IPS-18a (cell line): Measurements from ENCODE around the gene PDE4D.
A peak's percentile ranks its signal among the peaks of the same experiment; 100 is the strongest.

Source experiments
- H3K27ac ChIP-seq: one replicate; pipeline ENCODE4 v1.5.1; 2013; ENCODE audit warnings: low read length
- H3K27me3 ChIP-seq: one replicate; pipeline ENCODE4 v1.6.1; 2013; ENCODE audit warnings: mild to moderate bottlenecking, low read length; ENCODE audit not compliant: control insufficient read depth, insufficient read depth
- H3K36me3 ChIP-seq: one replicate; pipeline ENCODE4 v1.6.1; 2013; ENCODE audit warnings: low read depth, low read length; ENCODE audit not compliant: control insufficient read depth
- H3K4me1 ChIP-seq: one replicate; pipeline ENCODE4 v1.6.1; 2013; ENCODE audit warnings: low read depth, low read length; ENCODE audit not compliant: control insufficient read depth
- H3K4me3 ChIP-seq: one replicate; pipeline ENCODE4 v1.5.1; 2013; ENCODE audit warnings: low read length
- H3K9ac ChIP-seq: one replicate; pipeline ENCODE4 v1.6.1; 2013; ENCODE audit warnings: mild to moderate bottlenecking, low read length, moderate library complexity
- H3K9me3 ChIP-seq: one replicate; pipeline ENCODE4 v1.6.1; 2013; ENCODE audit warnings: low read depth, low read length; ENCODE audit not compliant: control insufficient read depth

PDE4D gene

GRCh38 chr5:59282726-59283125 lies 610.8 kb downstream of the PDE4D start:
- no peaks in the 10 kb centered on the region for H3K36me3 ChIP-seq
- no peak overlapping the region for H3K9ac ChIP-seq
- H3K4me3 ChIP-seq = no peak overlapping the region
- H3K9me3 ChIP-seq = no peaks in the 10 kb centered on the region
- no peak overlapping the region for H3K27ac ChIP-seq
- no peaks in the 10 kb centered on the region for H3K4me1 ChIP-seq
- H3K27me3 ChIP-seq = no peaks in the 10 kb centered on the region

- no peaks in the 10 kb centered on the region for H3K36me3 ChIP-seq
- no peak overlapping the region for H3K9ac ChIP-seq
- no peaks in the 10 kb centered on the region for H3K27me3 ChIP-seq
- H3K27ac ChIP-seq = no peak overlapping the region
- H3K4me1 ChIP-seq = peaks cover 13% of the 10 kb centered on the region
- H3K9me3 ChIP-seq = no peaks in the 10 kb centered on the region
- no peak overlapping the region for H3K4me3 ChIP-seq
Observed at GRCh38 chr5:59279979-59280378, 613.5 kb downstream of the PDE4D start.

DNA sequence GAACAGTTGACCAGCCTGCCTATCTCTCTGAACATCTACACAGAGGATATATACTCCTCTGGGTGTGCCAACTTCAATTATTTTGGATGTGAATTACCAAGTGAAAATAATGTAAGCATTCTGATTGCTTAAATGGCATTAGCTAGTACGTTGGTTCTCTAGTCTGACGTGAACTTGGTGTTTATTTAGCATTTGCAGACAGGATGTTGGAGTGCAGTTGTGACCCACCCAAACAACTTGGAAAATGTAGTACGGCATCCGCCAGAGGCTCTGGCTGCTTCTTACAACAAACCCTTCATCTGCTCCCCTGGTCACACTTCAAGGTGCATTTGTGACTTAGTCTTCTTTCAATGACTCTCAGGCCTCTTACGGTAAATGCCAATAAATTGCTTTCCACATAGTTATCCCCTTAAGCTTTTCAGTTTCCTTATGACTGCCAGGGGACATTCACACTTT lies 616.6 kb downstream of the PDE4D start:
- Histone ChIP-seq H3K9ac (no peak overlapping the region), H3K9me3 (no peaks in the 10 kb centered on the region), H3K4me3 (no peak overlapping the region), H3K27me3 (no peaks in the 10 kb centered on the region), H3K4me1 (peaks cover 13% of the 10 kb centered on the region), H3K36me3 (no peaks in the 10 kb centered on the region), H3K27ac (no peak overlapping the region)

DNA sequence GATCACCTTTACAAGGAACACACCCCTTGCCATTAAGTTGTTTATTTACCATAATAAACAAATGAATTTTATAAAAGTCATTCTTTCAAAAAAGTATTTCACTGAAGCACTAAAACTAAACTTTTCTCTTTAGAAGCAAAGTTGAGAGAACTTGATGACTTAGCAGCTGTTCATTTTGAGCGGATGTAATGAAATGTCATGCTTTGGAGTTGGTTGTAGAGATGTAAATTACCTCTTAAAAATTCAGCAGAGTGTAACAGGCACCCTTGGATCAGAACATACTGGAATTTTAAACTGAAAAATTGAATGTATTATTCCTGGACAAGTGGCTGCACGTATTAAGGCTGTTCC lies 617.2 kb downstream of the PDE4D start:
- no peaks in the 10 kb centered on the region for H3K27me3 ChIP-seq
- no peaks in the 10 kb centered on the region for H3K9me3 ChIP-seq
- no peak overlapping the region for H3K27ac ChIP-seq
- H3K4me3 ChIP-seq = peak overlapping the region; percentile 60
- no peaks in the 10 kb centered on the region for H3K36me3 ChIP-seq
- H3K9ac ChIP-seq = no peak overlapping the region
- H3K4me1 ChIP-seq = peaks cover 13% of the 10 kb centered on the region

DNA sequence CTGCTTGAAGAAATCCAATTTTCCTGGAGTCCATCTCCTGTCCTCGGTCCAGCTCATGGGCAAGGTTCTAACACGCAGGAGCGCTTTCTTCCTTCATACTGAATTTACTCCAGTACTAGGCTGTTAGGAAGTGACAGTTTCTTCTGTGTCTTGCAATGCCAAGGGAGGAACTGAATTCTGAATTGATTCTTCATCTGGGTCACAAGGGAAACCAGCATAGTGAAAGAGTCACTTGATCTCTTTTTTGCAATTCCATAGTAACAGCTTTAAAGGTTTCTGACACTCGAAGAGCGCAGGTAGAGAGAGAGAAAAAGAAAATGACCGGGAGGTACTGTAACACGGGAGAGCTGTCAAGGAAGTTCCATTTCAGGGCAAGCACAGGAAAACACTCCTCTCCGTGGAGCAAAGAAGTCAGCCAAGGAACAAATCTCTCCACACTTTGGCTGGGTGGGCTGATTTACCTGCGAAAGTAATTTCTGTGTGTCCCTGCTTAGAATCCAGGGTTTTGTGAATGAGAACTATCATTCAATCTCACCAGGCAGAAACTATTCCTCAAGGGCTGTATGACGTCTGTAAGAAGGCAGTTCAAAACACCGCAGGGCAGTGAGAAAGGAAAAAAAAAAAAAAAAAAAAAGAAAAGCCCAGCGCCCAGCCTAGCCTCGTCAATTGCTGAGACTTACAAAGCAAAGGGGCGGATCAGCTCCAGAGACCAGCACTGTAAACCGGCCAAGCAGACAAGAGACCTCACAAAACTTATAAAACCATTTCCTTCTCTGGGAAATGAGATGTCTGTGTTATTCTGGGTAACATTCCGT lies 617.8 kb downstream of the PDE4D start:
- Histone ChIP-seq H3K4me3 (peak overlapping the region; percentile 60), H3K27me3 (no peaks in the 10 kb centered on the region), H3K4me1 (peaks cover 13% of the 10 kb centered on the region), H3K27ac (no peak overlapping the region), H3K9me3 (no peaks in the 10 kb centered on the region), H3K9ac (peak overlapping the region; percentile 14), H3K36me3 (no peaks in the 10 kb centered on the region)

GRCh38 chr5:59275170-59275509 lies 618.4 kb downstream of the PDE4D start:
- Histone ChIP-seq H3K4me3 (peak overlapping the region; percentile 60), H3K9ac (no peak overlapping the region), H3K27ac (no peak overlapping the region)

GRCh38 chr5:59274106-59274636 lies 619.4 kb downstream of the PDE4D start:
- no peak overlapping the region for H3K9ac ChIP-seq
- H3K4me3 ChIP-seq = no peak overlapping the region
- no peaks in the 10 kb centered on the region for H3K9me3 ChIP-seq
- no peaks in the 10 kb centered on the region for H3K27me3 ChIP-seq
- no peaks in the 10 kb centered on the region for H3K36me3 ChIP-seq
- H3K4me1 ChIP-seq = peaks cover 13% of the 10 kb centered on the region
- H3K27ac ChIP-seq = no peak overlapping the region

More at GRCh38 chr5:59275170-59275509, 618.4 kb downstream of the PDE4D start:
- peaks cover 13% of the 10 kb centered on the region for H3K4me1 ChIP-seq
- no peaks in the 10 kb centered on the region for H3K9me3 ChIP-seq
- H3K27me3 ChIP-seq = no peaks in the 10 kb centered on the region
- H3K36me3 ChIP-seq = no peaks in the 10 kb centered on the region

- Histone ChIP-seq H3K27me3 (no peaks in the 10 kb centered on the region), H3K4me3 (no peak overlapping the region), H3K36me3 (no peaks in the 10 kb centered on the region), H3K9me3 (no peaks in the 10 kb centered on the region), H3K27ac (no peak overlapping the region), H3K9ac (no peak overlapping the region), H3K4me1 (peaks cover 13% of the 10 kb centered on the region)
Observed at GRCh38 chr5:59272809-59273427, 620.6 kb downstream of the PDE4D start.

- Histone ChIP-seq H3K36me3 (no peaks in the 10 kb centered on the region), H3K9ac (no peak overlapping the region), H3K27ac (no peak overlapping the region), H3K4me1 (no peaks in the 10 kb centered on the region), H3K9me3 (no peaks in the 10 kb centered on the region), H3K4me3 (no peak overlapping the region), H3K27me3 (no peaks in the 10 kb centered on the region)
Observed at GRCh38 chr5:59268756-59269415, 624.6 kb downstream of the PDE4D start.

GRCh38 chr5:59267033-59267432 lies 626.5 kb downstream of the PDE4D start:
- H3K27me3 ChIP-seq = no peaks in the 10 kb centered on the region
- no peaks in the 10 kb centered on the region for H3K36me3 ChIP-seq
- H3K9me3 ChIP-seq = no peaks in the 10 kb centered on the region
- H3K27ac ChIP-seq = no peak overlapping the region
- no peaks in the 10 kb centered on the region for H3K4me1 ChIP-seq
- no peak overlapping the region for H3K4me3 ChIP-seq
- H3K9ac ChIP-seq = no peak overlapping the region

- Histone ChIP-seq H3K4me1 (no peaks in the 10 kb centered on the region), H3K9ac (no peak overlapping the region), H3K4me3 (no peak overlapping the region), H3K9me3 (no peaks in the 10 kb centered on the region), H3K27ac (no peak overlapping the region), H3K27me3 (no peaks in the 10 kb centered on the region), H3K36me3 (no peaks in the 10 kb centered on the region)
Observed at GRCh38 chr5:59266410-59266809, 627.1 kb downstream of the PDE4D start.
